GM21390 (cell line): ENCODE measurements around the gene ANAPC16.
A peak's percentile ranks its signal among the peaks of the same experiment; 100 is the strongest.

Experiments
- ATAC-seq: cut with Tn5 transposase; IDR thresholded peaks from one replicate; pipeline ENCODE4 v1.9.1; 2021; ENCODE audit not compliant: unreplicated experiment

ANAPC16 gene

GRCh38 chr10:72242675-72243074 lies 26.9 kb downstream of the ANAPC16 start:
- no peak for ATAC-seq

GRCh38 chr10:72243822-72244437 lies 28.1 kb downstream of the ANAPC16 start:
- no peak for ATAC-seq

DNA sequence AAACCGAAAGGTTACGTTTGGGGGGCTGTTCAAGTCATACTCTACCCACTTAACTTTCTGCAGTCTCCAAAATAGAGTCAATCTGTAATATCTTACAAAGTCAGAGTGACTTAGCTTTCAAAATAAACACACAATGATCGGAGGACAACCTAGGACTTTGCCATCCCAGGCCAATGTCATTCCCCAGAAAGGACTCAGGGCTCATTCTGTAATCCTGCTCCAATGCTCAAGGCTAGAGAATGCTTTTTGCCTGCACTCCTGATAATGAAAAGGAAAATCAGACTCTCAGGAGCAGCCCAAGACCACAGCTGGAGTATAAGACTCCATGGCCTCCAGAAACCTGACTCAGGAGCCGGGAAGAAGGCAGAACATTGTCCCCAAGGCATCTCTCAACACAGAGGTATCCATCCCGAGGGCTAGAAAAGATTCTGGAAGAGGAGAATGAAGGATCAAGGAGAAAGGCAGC lies 28.8 kb downstream of the ANAPC16 start:
- no peak for ATAC-seq

DNA sequence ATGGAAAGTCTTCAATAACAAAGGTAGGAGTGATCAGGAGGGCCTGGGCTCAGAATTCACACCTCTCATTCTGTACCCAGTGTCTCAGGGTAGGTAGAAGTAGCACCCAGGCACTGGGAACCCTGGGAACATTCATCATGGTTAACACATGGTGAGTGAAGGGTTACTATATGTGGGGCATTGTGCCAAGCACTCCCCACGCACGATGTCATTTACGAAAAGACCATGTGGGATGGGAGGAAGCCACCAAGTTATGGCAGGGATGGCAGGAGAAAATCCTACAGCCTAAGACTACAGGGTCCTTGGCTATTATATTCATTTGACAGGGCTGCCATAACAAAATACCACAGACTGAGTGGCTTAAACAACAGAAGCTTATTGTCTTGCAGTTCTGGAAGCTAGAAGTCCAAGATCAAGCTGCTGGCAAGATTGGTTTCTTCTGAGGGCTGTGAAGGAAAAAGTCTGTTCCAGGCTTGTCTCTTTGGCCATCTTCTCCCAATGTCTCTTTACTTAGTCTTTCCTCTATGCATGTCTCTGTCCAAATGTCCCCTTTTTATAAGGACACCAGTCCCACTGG lies 30.2 kb downstream of the ANAPC16 start:
- ATAC-seq = no peak

DNA sequence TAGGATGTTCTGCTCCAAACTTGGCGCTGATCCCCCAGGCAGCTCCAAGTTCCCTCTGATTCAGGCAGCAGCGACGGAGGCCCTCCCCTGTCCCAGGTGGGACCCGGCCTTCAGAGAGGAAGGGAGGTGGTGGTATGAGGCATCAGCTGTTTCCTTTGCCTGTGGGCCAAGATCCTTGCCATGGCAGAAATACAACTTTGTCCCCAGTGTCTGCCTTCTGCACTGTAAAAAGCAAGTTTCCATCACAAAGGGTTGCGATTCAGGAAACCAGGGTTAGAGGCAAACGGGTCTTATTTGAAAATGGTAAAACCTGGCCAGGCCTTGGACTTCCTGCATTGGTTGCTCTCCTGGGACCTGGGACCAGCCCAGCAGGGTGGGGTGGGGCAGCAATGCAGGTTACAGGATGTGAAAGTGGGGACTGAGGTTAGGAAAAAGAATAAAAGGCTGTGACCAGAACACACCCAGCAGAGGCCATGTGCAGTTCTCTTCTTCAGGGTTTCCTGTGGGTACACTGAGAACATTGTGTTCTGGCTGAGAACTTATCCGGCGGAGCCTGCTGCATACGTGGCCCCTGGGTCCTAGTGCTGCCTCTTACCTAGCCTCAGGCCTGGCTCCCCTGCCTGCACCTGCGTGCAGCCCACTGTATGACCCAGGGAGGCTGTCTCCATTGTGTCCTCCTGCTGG lies 32.8 kb downstream of the ANAPC16 start:
- ATAC-seq = peak; percentile 82

- peak; percentile 17 for ATAC-seq
These were observed 33.5 kb downstream of the ANAPC16 start for GRCh38 chr10:72249176-72249862.

DNA sequence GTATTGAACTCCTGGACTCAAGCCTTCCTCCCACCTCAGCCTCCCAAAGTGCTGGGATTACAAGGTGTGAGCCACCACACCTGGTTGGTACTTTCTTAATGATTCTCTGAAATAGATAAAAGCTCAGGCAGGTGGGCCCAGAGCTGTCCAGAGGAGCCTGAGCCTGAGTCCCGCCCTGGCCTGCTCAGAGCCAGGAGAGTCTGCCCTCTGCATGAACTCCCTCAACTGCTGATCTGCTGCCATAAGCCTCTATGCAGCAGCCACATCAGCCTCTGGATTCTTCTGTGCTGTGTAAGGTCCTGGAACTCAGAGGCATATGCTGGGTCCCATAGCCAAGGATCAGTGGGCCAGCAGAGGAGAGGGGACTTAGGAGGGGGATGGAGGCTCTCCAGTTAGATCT lies 34.9 kb downstream of the ANAPC16 start:
- ATAC-seq = no peak

- no peak for ATAC-seq
These were observed 35.8 kb downstream of the ANAPC16 start for GRCh38 chr10:72251635-72252034.

DNA sequence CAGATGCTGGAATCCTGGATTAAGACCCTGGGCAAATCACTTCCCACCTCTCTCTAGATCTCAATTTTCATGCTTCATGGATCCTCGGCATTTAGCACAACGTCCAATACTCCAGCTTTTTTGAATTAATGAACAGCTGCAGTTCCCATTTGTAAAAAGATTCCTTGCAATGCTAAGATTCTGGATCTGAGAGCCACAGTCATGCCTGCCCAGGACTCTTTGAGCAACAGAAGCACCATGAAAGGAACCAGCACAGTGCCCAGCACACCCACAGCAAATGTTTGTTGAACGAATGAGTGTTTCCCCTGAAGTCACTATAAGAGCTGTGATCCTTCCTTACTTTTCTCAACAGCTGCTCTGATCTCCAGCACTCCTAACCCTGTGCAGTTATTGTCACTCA lies 37.2 kb downstream of the ANAPC16 start:
- no peak for ATAC-seq

GRCh38 chr10:72253578-72253977 lies 37.8 kb downstream of the ANAPC16 start:
- no peak for ATAC-seq

GRCh38 chr10:72254813-72255568 lies 39.2 kb downstream of the ANAPC16 start:
- no peak for ATAC-seq

DNA sequence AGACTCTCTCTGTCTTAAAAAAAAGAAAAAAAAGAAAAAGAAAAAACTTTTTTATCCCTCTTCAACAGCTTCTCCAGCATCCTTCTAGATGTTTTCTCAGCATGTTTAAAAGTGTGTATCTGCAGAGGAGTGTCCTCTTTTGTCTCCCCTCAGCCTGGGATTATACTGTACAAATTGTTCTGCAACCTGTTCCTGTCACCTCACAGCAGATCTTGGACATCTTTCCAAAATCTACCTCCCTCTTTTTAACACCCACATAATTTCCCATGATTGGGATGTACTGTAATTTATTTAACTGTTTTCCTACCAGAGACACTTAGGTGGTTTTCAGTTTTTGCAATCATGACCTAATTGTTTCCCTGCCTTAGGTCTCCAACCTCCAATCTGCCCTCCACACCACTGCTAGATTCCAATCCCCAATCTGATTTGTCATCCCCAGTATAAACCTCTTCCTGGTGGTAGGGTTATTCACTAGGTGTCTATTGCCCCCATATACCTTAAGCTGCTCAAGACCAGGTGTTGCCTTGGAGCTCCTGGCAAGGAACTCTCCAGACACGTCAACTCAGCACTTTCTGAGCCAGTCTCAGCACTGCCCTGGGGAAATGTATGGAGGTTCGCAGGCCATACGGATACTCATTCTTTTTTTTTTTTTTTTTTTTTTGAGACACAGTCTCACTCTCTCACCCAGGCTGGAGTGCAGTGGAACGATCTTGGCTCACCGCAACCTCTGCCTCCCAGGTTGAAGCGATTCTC lies 40.3 kb downstream of the ANAPC16 start:
- ATAC-seq = no peak

- ATAC-seq = no peak
These were observed 41.5 kb downstream of the ANAPC16 start for GRCh38 chr10:72257051-72257892.

- ATAC-seq = no peak
These were observed 42.8 kb downstream of the ANAPC16 start for GRCh38 chr10:72258617-72259016.

GRCh38 chr10:72259491-72260238 lies 43.9 kb downstream of the ANAPC16 start:
- ATAC-seq = no peak

DNA sequence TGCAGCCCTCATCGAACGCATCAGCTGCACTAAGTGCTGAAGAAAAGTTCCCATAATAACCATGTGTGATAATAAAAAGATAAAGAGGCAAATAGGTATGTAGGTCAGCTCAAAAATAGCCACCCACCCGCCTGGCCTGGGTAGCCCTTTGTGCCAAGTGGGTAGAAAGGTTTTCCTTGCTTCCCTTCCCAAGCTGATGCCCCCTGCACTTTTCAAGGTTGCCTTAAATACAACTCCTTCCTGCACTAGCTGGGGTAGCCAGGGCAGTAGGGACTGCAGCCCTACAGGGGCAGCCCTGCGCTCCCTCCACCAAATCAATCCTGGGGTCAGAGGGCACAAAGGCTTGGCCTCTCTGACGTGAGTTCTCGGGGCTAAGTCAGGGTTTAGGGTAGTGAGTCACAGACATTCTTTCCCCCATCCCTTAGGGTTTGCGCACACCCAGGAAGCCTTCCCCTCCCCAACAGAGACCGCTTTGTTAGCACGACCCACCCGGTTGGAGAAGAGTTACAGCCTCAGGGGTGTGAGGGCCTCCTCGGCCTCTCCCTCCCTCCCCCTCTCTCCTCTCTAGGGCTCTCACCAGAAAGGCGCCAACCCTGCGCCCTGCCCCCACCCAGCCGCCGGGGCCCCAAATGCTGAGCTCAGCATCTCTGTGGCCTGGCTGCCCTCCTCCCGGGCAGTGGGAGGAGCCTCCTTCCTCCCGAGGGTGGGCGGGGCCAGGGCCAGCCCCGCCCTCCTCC lies 44.6 kb downstream of the ANAPC16 start:
- ATAC-seq = peak; percentile 51

DNA sequence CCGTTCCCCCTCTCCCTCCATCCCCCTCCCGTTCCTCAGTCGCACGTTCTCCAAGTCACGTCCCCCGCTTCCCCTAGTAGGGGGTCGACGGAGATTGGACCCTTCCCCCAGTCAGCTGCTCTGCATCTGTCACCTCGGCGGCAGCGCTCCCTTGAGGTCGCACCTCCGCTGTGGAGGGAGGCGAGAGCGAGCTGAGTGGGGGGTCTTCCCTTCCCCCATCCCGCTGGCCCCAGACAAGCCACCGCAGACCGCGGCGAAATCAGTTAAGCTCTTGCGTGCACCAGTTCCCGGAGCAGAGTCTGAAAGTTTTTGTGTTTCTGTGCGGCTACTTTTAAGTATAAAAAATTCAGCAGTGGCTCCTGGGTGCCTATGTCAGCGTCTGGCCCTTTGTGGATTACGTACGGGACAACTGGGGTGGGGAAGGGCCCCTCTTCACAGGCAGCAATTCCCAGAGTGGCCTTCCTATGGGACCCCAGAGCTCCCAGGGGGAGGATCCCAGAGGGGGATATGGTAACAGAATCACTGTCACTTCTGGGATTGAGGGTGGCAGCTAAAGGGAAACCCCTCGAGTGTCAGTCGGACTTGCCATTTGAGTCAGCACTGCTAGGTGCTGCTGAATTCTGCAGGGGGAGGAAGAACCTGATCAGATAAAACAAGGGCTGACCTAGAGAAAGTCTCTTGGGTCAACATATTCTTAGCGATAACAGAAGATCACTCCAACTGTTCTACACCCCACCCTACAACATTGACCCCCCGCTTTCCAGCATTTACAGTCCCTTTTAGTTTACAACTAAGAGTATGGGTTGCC lies 45.4 kb downstream of the ANAPC16 start:
- ATAC-seq = peak; percentile 44
